Activated CD8-positive, alpha-beta T cell treated with anti-CD3 and anti-CD28 coated beads for 36 hours (primary cell): ENCODE results near the gene APOC1. TPM values are rescaled to one million over a fixed set of nuclear protein-coding genes. Genes with fewer than 3 reads are reported as not detected.

Experiments used
- ATAC-seq: fragments of 200-7000 bp; cut with Tn5 transposase; one replicate; pipeline ENCODE4 v1.10.0; 2021; ENCODE audit warnings: mild to moderate bottlenecking, moderate library complexity
- CTCF ChIA-PET: fragments of 350-600 bp; sonication (Branson Sonifier 250); formaldehyde crosslinking; loops from one replicate; lab custom pipeline; 2021; ENCODE audit warnings: antibody characterized with exemption; lab: Charles Lee
- POLR2A ChIA-PET: fragments of 350-600 bp; sonication (Branson Sonifier 250); formaldehyde crosslinking; loops from one replicate; lab custom pipeline; 2021; ENCODE audit warnings: antibody characterized with exemption; lab: Charles Lee
- DNase-seq: peaks from one replicate; pipeline ENCODE4 v3.0.0-alpha.2; 2020
- H3K27ac Mint-ChIP-seq: one replicate; pipeline ENCODE4 v1.8.0; 2021; ENCODE audit warnings: mild to moderate bottlenecking, mixed read lengths
- H3K27me3 Mint-ChIP-seq: one replicate; pipeline ENCODE4 v1.8.0; 2021; ENCODE audit warnings: mixed read lengths
- H3K36me3 Mint-ChIP-seq: one replicate; pipeline ENCODE4 v1.8.0; 2021; ENCODE audit warnings: low read depth, mixed read lengths
- H3K4me1 Mint-ChIP-seq: one replicate; pipeline ENCODE4 v1.8.0; 2021; ENCODE audit warnings: low read depth, mixed read lengths
- H3K4me3 Mint-ChIP-seq: one replicate; pipeline ENCODE4 v1.8.0; 2021; ENCODE audit warnings: mild to moderate bottlenecking, moderate library complexity, mixed read lengths
- H3K9me3 Mint-ChIP-seq: one replicate; pipeline ENCODE4 v1.8.0; 2021; ENCODE audit warnings: mixed read lengths
- CTCF ChIP-seq: fragments of 200-600 bp; IDR thresholded peaks from one replicate; pipeline ENCODE4 v1.8.0; 2022; ENCODE audit warnings: antibody characterized with exemption, mild to moderate bottlenecking
- intact Hi-C: fragments of 100-400 bp; cut with micrococcal nuclease; formaldehyde crosslinking; loops from one replicate; pipeline ENCODE4 v1.10.0; 2022
- total RNA-seq, 2 experiments: library from RNA; stranded (reverse); gene quantifications; one replicate each; pipeline ENCODE4 v1.2.3, GENCODE V29; 2021

APOC1 gene
- total RNA-seq, 2 experiments from 2014 or later: 2.5 to 3.6 TPM

- H3K4me3 Mint-ChIP-seq: peak overlapping the region; percentile 78
- peaks cover 35% of the 10 kb centered on the region for H3K36me3 Mint-ChIP-seq
- no peak for TF ChIP-seq CTCF
- POLR2A ChIA-PET: interaction anchor here (1.0 to 3.6 kb wide), 3 partner anchors 10 to 14 kb away, joined by 3 to 27 read pairs (median 9); partner anchors contain the start of gene APOE
- CTCF ChIA-PET: interaction anchor here (0.7 to 1.4 kb wide), 6 partner anchors 13 to 166 kb away, joined by 3 to 4 read pairs (median 3); no protein-coding TSS in a partner anchor
- peak overlapping the region; percentile 95 for H3K27ac Mint-ChIP-seq
- H3K4me1 Mint-ChIP-seq: peaks cover 31% of the 10 kb centered on the region
- ATAC-seq (peak; percentile 81), DNase-seq (peak; percentile 100)
- H3K27me3 Mint-ChIP-seq: no peaks in the 10 kb centered on the region
- no peaks in the 10 kb centered on the region for H3K9me3 Mint-ChIP-seq
- intact Hi-C loops: no loop called here
These were observed 23.9 kb upstream of the APOC1 start for GRCh38 chr19:44890366-44891015.

- CTCF ChIA-PET: interaction anchor here (1.0 to 1.4 kb wide), 3 partner anchors 13 to 63 kb away, joined by 3 to 4 read pairs (median 4); no protein-coding TSS in a partner anchor
- Mint-ChIP-seq H3K9me3 (no peaks in the 10 kb centered on the region), H3K27me3 (no peaks in the 10 kb centered on the region), H3K36me3 (peaks cover 41% of the 10 kb centered on the region), H3K4me3 (peak within 1 kb of the TSS; percentile 78), H3K4me1 (peaks cover 31% of the 10 kb centered on the region), H3K27ac (peak within 1 kb of the TSS; percentile 95)
- TF ChIP-seq CTCF: no peak
- POLR2A ChIA-PET: interaction anchor here (0.9 to 3.6 kb wide), 4 partner anchors 9 to 64 kb away, joined by 3 to 27 read pairs (median 8); partner anchors contain the start of genes APOE and CLPTM1
- intact Hi-C loops: no loop called here
- ATAC-seq (no peak), DNase-seq (peak; percentile 33)
These were observed 23.2 kb upstream of the APOC1 start, which contains the start of gene TOMM40 for GRCh38 chr19:44891016-44891882. Gene TOMM40 (plus strand): TSS chr19:44891254. CDS start chr19:44891416, 162 bp downstream.

GRCh38 chr19:44892932-44893331 is 21.5 kb upstream of the APOC1 start:
- no peak for ATAC-seq
- CTCF ChIA-PET: interaction anchor here (0.8 to 1.0 kb wide), 3 partner anchors 9 to 61 kb away, joined by 4 read pairs; no protein-coding TSS in a partner anchor
- DNase-seq: no peak
- no peak for TF ChIP-seq CTCF
- Mint-ChIP-seq H3K36me3 (peaks cover 43% of the 10 kb centered on the region), H3K9me3 (no peaks in the 10 kb centered on the region), H3K27ac (peak overlapping the region; percentile 93), H3K27me3 (no peaks in the 10 kb centered on the region), H3K4me1 (peaks cover 31% of the 10 kb centered on the region), H3K4me3 (peak overlapping the region; percentile 78)
- POLR2A ChIA-PET: interaction anchor here (0.5 to 3.6 kb wide), 6 partner anchors 8 to 147 kb away, joined by 3 to 27 read pairs (median 4); partner anchors contain the start of genes APOE and CLPTM1
- intact Hi-C loops: no loop called here

- no peaks in the 10 kb centered on the region for H3K9me3 Mint-ChIP-seq
- peaks cover 46% of the 10 kb centered on the region for H3K36me3 Mint-ChIP-seq
- DNase-seq (no peak), ATAC-seq (no peak)
- TF ChIP-seq CTCF: no peak
- peak overlapping the region; percentile 42 for H3K27ac Mint-ChIP-seq
- H3K27me3 Mint-ChIP-seq: no peaks in the 10 kb centered on the region
- ChIA-PET CTCF (no interaction called here), POLR2A (interaction anchor here (1.4 to 3.6 kb wide), 3 partner anchors 8 to 11 kb away, joined by 6 to 27 read pairs (median 14); partner anchors contain the start of gene APOE)
- peak overlapping the region; percentile 78 for H3K4me3 Mint-ChIP-seq
- H3K4me1 Mint-ChIP-seq: peaks cover 31% of the 10 kb centered on the region
- intact Hi-C loops: no loop called here
These were observed 20.9 kb upstream of the APOC1 start for GRCh38 chr19:44893332-44894051.
